ENCODE data around the gene LRBA. TPM values are rescaled to one million over a fixed set of nuclear protein-coding genes. Genes with fewer than 3 reads are reported as not detected.

LRBA gene
- total and polyA plus RNA-seq, 9 of the 15 experiments (the other 6 are each of a cell fraction or from before 2014, with no cell fraction given), result 24.2 to 88.7 (median 59.7) TPM

- no peak overlapping the region for H3K9ac ChIP-seq (ENCODE audit: insufficient read depth in 1 of 2, low read depth in 2 of 2, low read length in 2 of 2)
- H2AFZ ChIP-seq (ENCODE audit: low read depth, low read length), result no peak overlapping the region
- intact Hi-C loops (cut with micrococcal nuclease), result no loop called here
- H3K4me1 ChIP-seq (replicated peaks in 1 of 2; ENCODE audit: control insufficient read depth in 2 of 2, insufficient read depth in 2 of 2, low read length in 2 of 2), result no peaks in the 10 kb centered on the region
- FAIRE-seq (no peak), DNase-seq (ENCODE audit: extremely low read depth in 1 of 4, low spot score in 3 of 4) (no peak), ATAC-seq (no peak)
- POLR2A ChIA-PET, result no interaction called here
- H4K20me1 ChIP-seq (replicated peaks; ENCODE audit: control insufficient read depth, insufficient read depth, low read length), result no peaks in the 10 kb centered on the region
- H3K4me3 ChIP-seq, result no peak overlapping the region
- no peak overlapping the region for H3K4me2 ChIP-seq (ENCODE audit: insufficient read depth, low read length)
- peaks cover 8% of the 10 kb centered on the region; the same call in 1 of the 3 replicates for H3K36me3 ChIP-seq (ENCODE audit: control insufficient read depth, insufficient read depth, low read length)
- no peaks in the 10 kb centered on the region for H3K9me3 ChIP-seq (replicated peaks; ENCODE audit: control insufficient read depth, insufficient read depth, low read depth, low read length)
- no TSS peak for BruUV-seq (replicated peaks)
- no peaks in the 10 kb centered on the region for H3K9me1 ChIP-seq (ENCODE audit: control insufficient read depth, insufficient read depth, low read length)
- no peaks in the 10 kb centered on the region for H3K27me3 ChIP-seq (ENCODE audit: control insufficient read depth in 2 of 2, insufficient read depth in 2 of 2, low read length in 2 of 2)
- CTCF ChIA-PET (ENCODE audit: low intra/inter-chr PET ratio), result no interaction called here
- TF ChIP-seq ZNF696 (CRISPR knock-in tag; conservative IDR thresholded peaks at IDR 0.05) (no peak), NFIX (CRISPR knock-in tag; IDR thresholded peaks at IDR 0.05; ENCODE audit: low read depth) (no peak), RERE (CRISPR knock-in tag; IDR thresholded peaks at IDR 0.05; ENCODE audit: borderline replicate concordance) (no peak), ETS2 (tag; IDR thresholded peaks at IDR 0.05; ENCODE audit: borderline replicate concordance, poor library complexity, severe bottlenecking) (no peak), ETV5 (CRISPR knock-in tag; IDR thresholded peaks at IDR 0.05; ENCODE audit: low read depth) (no peak), E2F4 (CRISPR knock-in tag; IDR thresholded peaks at IDR 0.05; ENCODE audit: low read depth) (no peak), TAF15 (IDR thresholded peaks at IDR 0.05; ENCODE audit: low read depth, low read length) (no peak), MTA2 (IDR thresholded peaks at IDR 0.05; ENCODE audit: low read depth) (no peak), ZNF217 (CRISPR knock-in tag; IDR thresholded peaks at IDR 0.05) (no peak), CREBBP (IDR thresholded peaks at IDR 0.05; ENCODE audit: low read depth, low read length) (no peak), ZNF561 (CRISPR knock-in tag; conservative IDR thresholded peaks at IDR 0.05) (no peak)
- TF ChIP-seq, protein P1, sequence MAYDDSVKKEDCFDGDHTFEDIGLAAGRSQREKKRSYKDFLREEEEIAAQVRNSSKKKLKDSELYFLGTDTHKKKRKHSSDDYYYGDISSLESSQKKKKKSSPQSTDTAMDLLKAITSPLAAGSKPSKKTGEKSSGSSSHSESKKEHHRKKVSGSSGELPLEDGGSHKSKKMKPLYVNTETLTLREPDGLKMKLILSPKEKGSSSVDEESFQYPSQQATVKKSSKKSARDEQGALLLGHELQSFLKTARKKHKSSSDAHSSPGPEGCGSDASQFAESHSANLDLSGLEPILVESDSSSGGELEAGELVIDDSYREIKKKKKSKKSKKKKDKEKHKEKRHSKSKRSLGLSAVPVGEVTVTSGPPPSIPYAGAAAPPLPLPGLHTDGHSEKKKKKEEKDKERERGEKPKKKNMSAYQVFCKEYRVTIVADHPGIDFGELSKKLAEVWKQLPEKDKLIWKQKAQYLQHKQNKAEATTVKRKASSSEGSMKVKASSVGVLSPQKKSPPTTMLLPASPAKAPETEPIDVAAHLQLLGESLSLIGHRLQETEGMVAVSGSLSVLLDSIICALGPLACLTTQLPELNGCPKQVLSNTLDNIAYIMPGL (CRISPR knock-in tag; IDR thresholded peaks at IDR 0.05), result no peak
- in situ Hi-C loops (cut with MboI), result loop anchor here (10.0 kb wide), 1 partner anchor 156 kb away; no protein-coding TSS in a partner anchor
- H3K27ac ChIP-seq (ENCODE audit: extremely low read depth, low read depth, low read length), result no peak overlapping the region
- H3K79me2 ChIP-seq (ENCODE audit: control insufficient read depth, insufficient read depth, low read length), result no peaks in the 10 kb centered on the region
Observed at GRCh38 chr4:150681063-150681462, 334.0 kb downstream of the LRBA start.

Data from K562 (cell line).